GM10266 (cell line): ENCODE measurements around the gene TMC2.
"Not testable (repeated sequence)": the region's sequence is repeated elsewhere in the genome, so short reads cannot be mapped to it uniquely, and the experiment has no call there.

ENCODE experiments used
- DNase-seq: peaks from one replicate; pipeline ENCODE4 v3.0.0; 2012; ENCODE audit errors: extremely low spot score
- CTCF ChIP-seq: IDR thresholded peaks from 2 replicates; pipeline ENCODE4 v1.5.1; 2012; ENCODE audit warnings: mild to moderate bottlenecking, low read depth; ENCODE audit not compliant: control insufficient read depth, insufficient read depth; ENCODE audit errors: missing control alignments

Gene TMC2

GRCh38 chr20:2523919-2524708 is 12.3 kb upstream of the TMC2 start:
- peak; percentile 99 for TF ChIP-seq CTCF
- peak; percentile 82 for DNase-seq

- DNase-seq: peak; percentile 39
- no peak for TF ChIP-seq CTCF
Measured at GRCh38 chr20:2524709-2525506, 11.5 kb upstream of the TMC2 start.

- DNase-seq: not testable (repeated sequence)
Measured at GRCh38 chr20:2526218-2526583, 10.2 kb upstream of the TMC2 start.

- TF ChIP-seq CTCF: no peak
- no peak for DNase-seq
Measured at GRCh38 chr20:2527762-2528161, 8.6 kb upstream of the TMC2 start.

- no peak for DNase-seq
- TF ChIP-seq CTCF: no peak
Measured at GRCh38 chr20:2528671-2529271, 7.6 kb upstream of the TMC2 start.

- no peak for TF ChIP-seq CTCF
- DNase-seq: no peak
Measured at GRCh38 chr20:2533118-2533517, 3.3 kb upstream of the TMC2 start.

GRCh38 chr20:2535711-2536559 is 438 bp upstream of the TMC2 start:
- DNase-seq: no peak
- no peak for TF ChIP-seq CTCF
